CD4-positive, alpha-beta T cell treated with Interferon gamma for 1 hour (primary cell): Measurements from ENCODE around the gene CDKN2D.
"Not testable (repeated sequence)": the region's sequence is repeated elsewhere in the genome, so short reads cannot be mapped to it uniquely, and the experiment has no call there.

Experiments
- DNase-seq: peaks from one replicate; pipeline ENCODE4 v3.0.0-alpha.2; 2020

The CDKN2D gene

GRCh38 chr19:10580979-10581631, 12.3 kb upstream of the CDKN2D start:
- peak; percentile 88 for DNase-seq

- DNase-seq = no peak
Observed at GRCh38 chr19:10577951-10578350, 9.2 kb upstream of the CDKN2D start.

- DNase-seq = no peak
Observed at GRCh38 chr19:10575011-10575716, 6.4 kb upstream of the CDKN2D start.

- DNase-seq = no peak
Observed at GRCh38 chr19:10574462-10574861, 5.7 kb upstream of the CDKN2D start.

- not testable (repeated sequence) for DNase-seq
Observed at GRCh38 chr19:10573793-10574192, 5.0 kb upstream of the CDKN2D start.

GRCh38 chr19:10568062-10568825, 535 bp downstream of the CDKN2D start:
- peak; percentile 68 for DNase-seq

GRCh38 chr19:10567656-10568055, 1.1 kb downstream of the CDKN2D start:
- no peak for DNase-seq

GRCh38 chr19:10566658-10567410, 1.9 kb downstream of the CDKN2D start:
- peak; percentile 73 for DNase-seq

- DNase-seq = no peak
Observed at GRCh38 chr19:10566408-10566657, 2.4 kb downstream of the CDKN2D start.

- DNase-seq = peak; percentile 99
Observed at GRCh38 chr19:10565567-10566407, 3.0 kb downstream of the CDKN2D start, which contains the start of gene KRI1. TSS of gene KRI1 (minus strand) at chr19:10566010. CDS start at chr19:10565999, 11 bp downstream.

- peak; percentile 67 for DNase-seq
Observed at GRCh38 chr19:10565028-10565566, 3.7 kb downstream of the CDKN2D start.

- DNase-seq = no peak
Observed at GRCh38 chr19:10562609-10563008, 6.2 kb downstream of the CDKN2D start.

- DNase-seq = no peak
Observed at GRCh38 chr19:10560154-10560553, 8.6 kb downstream of the CDKN2D start.

- no peak for DNase-seq
Observed at GRCh38 chr19:10557603-10558197, 11.1 kb downstream of the CDKN2D start.

- no peak for DNase-seq
Observed at GRCh38 chr19:10555610-10555973, 13.2 kb downstream of the CDKN2D start.

GRCh38 chr19:10554760-10555609, 13.8 kb downstream of the CDKN2D start:
- no peak for DNase-seq

GRCh38 chr19:10553943-10554381, 14.8 kb downstream of the CDKN2D start:
- DNase-seq = peak; percentile 73

GRCh38 chr19:10553087-10553667, 15.6 kb downstream of the CDKN2D start:
- DNase-seq = no peak

GRCh38 chr19:10552510-10553053, 16.2 kb downstream of the CDKN2D start:
- DNase-seq = no peak
